Astrocyte of the spinal cord (primary cell): ENCODE results near the gene SREBF2.

Source experiments
- DNase-seq: peaks from one replicate; pipeline ENCODE4 v3.0.0; 2011; ENCODE audit warnings: low read depth, low spot score
- H3K4me3 ChIP-seq: 2 replicates; pipeline ENCODE4 v1.5.1; 2011; ENCODE audit warnings: low read depth, mild to moderate bottlenecking, low read length, moderate library complexity
- in situ Hi-C: cut with HindIII; loops from 2 replicates; pipeline ENCODE4 v1.10.0; 2017; ENCODE audit warnings: low sequenced_read_pairs
- TF ChIP-seq, protein P1 (sequence below): IDR thresholded peaks from 2 replicates; pipeline ENCODE4 v1.5.1; 2012; ENCODE audit warnings: low read depth, mild to moderate bottlenecking, low read length, inconsistent platforms

SREBF2 gene

DNA sequence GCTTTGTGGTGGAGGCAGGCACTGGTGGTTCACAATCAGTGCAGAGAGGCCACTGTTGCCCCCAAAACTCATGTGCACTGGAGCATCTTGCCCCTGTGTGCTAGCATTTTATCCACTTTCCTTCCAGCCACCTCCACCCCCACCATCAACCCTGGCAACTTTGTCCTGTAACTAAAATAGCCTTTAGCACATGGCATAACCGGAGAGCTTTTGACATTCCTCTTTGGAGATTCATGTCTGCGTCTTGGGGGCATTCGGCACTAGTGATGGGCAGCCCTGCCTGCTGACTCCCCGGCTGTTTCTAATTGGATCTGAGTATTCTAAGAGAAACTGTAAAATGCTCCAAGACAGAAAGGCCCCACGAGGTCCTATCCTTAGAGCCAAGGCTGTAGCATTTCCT, 66.2 kb downstream of the SREBF2 start:
- TF ChIP-seq, protein P1, sequence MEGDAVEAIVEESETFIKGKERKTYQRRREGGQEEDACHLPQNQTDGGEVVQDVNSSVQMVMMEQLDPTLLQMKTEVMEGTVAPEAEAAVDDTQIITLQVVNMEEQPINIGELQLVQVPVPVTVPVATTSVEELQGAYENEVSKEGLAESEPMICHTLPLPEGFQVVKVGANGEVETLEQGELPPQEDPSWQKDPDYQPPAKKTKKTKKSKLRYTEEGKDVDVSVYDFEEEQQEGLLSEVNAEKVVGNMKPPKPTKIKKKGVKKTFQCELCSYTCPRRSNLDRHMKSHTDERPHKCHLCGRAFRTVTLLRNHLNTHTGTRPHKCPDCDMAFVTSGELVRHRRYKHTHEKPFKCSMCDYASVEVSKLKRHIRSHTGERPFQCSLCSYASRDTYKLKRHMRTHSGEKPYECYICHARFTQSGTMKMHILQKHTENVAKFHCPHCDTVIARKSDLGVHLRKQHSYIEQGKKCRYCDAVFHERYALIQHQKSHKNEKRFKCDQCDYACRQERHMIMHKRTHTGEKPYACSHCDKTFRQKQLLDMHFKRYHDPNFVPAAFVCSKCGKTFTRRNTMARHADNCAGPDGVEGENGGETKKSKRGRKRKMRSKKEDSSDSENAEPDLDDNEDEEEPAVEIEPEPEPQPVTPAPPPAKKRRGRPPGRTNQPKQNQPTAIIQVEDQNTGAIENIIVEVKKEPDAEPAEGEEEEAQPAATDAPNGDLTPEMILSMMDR = no peak
- in situ Hi-C loops = no loop called here
- no peak overlapping the region for H3K4me3 ChIP-seq
- DNase-seq = no peak

DNA sequence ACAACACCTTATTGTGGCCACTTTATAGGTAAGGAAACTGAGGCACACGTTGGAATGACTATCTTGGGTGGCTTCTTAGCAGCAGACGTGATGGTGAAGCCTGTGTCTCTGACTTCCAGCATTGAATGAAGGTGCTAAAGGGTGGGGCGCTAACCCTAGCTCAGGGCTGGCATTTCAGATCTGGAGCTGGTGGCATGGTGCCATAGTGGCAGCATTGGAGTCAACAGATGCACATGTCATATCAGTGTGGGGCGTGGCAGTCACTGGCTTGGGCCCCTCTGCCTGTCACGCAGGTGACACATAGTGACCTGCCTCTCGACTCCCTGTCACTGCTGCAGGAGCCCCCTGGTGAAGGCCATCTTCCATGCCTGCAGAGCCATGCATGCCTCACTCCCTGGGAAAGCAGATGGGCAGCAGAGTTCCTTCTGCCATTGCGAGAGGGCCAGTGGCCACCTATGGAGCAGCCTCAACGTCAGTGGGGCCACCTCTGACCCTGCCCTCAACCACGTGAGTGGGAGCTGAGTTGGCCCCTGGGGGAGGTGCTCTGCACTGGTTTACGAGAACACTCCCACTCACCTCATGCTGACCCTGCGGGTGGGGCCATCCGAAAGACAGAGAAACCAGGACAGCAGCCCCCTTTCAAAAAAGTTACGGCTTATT, 67.2 kb downstream of the SREBF2 start:
- TF ChIP-seq, protein P1 = no peak
- in situ Hi-C loops = no loop called here
- H3K4me3 ChIP-seq = no peak overlapping the region
- DNase-seq = no peak

DNA sequence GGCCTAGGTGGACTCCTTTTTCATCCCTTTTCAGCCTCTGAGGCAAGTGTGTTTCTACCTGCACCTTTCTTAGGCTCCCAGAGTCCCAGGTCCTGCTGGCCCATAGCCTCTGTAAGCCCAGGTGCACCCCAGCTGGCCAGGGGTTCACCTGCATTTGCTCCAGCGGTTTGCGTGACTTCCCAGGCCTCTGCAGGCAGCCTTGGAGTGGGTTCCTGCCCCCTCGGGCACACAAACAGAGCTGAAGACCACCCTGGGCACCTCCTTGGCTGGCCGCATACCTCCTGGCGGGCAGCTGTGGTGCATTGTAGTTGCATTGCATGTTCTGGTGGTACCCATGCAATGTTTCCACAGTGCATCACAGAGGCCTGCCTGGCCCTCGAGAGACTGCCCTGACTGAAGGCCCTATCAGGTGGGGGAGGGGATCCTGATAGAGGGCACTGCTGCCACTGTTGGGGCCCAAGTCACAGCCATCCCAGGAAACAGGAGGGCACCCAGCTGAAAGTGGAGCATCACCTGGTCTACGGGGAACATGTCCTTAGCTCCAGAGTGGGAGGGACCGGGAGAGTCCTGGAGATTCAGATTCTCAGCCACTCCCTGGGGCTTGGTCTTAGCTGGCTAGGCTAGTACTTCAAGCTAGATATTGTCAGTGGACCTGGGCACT, 67.9 kb downstream of the SREBF2 start:
- no peak for DNase-seq
- H3K4me3 ChIP-seq = no peak overlapping the region
- TF ChIP-seq, protein P1 = no peak
- in situ Hi-C loops = no loop called here

DNA sequence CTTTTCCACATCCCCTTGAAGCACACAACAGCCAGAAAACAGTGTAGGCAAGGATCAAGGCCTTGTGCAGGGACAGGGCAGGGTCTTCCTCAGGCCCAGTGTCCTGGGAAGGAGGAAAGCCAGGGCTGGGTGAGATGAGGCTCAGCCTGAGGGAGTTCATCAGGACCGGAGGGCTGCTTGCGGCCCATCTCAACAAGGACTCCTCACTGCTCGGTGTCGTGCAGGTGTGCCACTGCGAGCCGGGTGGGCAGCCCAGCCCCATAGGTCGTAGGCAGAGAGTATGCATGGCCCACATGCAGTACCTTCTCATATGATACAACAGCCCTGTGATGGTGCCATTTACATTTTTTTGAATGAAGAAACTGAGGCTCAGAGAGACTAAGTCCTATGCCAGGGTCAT, 69.1 kb downstream of the SREBF2 start:
- TF ChIP-seq, protein P1 = no peak
- DNase-seq = no peak
- in situ Hi-C loops = no loop called here
- no peak overlapping the region for H3K4me3 ChIP-seq

DNA sequence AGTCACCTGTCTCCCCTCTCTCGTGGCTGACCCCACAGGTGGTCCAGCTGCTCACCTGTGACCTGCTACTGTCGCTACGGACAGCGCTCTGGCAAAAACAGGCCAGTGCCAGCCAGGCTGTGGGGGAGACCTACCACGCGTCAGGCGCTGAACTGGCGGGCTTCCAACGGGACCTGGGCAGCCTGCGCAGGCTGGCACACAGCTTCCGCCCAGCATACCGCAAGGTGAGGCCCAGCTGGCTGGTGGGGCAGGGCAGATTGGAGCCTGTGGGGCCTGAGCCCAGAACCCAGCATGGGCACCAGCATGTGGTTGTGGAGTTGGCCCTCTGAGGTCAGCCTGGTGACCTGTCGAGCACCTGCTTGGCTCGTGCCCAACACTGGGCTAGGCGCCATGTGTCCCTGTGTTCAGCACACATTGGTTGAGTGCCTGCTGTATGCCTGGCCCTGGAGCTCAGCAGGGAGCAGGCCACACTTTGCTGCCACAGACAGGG, 70.1 kb downstream of the SREBF2 start:
- TF ChIP-seq, protein P1 = no peak
- H3K4me3 ChIP-seq = no peak overlapping the region
- no peak for DNase-seq
- in situ Hi-C loops = no loop called here

DNA sequence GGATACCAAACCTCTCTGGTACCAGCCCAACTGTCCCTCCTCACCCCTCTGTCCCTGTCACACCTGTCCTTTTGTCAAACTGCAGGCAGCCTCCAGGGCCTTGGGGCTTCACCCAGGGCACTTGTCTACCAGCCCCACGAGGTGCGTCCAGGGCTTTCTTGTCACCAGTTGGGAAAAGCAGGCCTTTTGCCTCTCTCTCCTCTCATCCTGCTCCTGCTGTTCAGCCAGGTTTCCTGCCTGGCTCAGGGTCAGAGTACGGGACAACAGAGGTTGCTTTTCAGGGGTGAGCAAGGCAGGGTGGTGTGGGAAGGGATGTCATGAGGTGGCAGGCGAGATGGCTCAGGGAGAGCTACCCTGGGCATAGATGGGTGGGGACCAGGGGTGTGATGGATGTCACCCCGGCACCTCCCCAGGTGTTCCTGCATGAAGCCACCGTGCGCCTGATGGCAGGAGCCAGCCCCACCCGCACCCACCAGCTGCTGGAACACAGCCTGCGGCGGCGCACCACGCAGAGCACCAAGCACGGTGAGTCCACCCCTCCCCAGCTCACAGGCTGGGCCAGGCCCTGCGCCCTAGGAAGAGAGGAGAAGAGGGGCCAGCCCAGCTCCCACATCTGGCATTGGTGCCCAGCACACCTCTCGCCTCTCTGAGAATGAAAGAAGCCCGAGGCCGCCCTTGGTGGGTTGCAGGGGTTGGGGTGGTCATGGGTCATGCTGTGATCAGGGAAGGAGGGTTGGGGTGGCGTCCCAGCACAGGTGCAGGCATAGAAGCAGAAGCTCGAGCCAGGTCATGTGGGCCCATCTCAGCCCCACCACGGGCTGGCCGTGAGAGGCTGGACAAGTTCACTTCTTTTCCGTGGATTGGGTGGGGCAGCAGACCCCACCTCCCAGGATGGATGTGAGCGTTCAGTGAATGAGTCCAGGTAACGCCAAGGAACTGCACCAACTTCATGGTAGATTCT, 71.8 kb downstream of the SREBF2 start:
- no peak for DNase-seq
- in situ Hi-C loops = no loop called here
- TF ChIP-seq, protein P1 = no peak
- no peak overlapping the region for H3K4me3 ChIP-seq
